H9 (cell line): ENCODE data around the gene KCNMB4. TPM values are rescaled to one million over a fixed set of nuclear protein-coding genes. Genes with fewer than 3 reads are reported as not detected.

ENCODE experiments used
- DNase-seq: peaks from one replicate; pipeline ENCODE4 v3.0.0-alpha.2; 2017
- H2AFZ ChIP-seq: one replicate; pipeline ENCODE4 v1.6.1; 2013; ENCODE audit warnings: mild to moderate bottlenecking, low read length, control low read depth, moderate library complexity
- H2AK5ac ChIP-seq: 2 replicates; pipeline ENCODE4 v1.6.1; 2013; ENCODE audit warnings: low read length, control low read depth, mixed read lengths; ENCODE audit not compliant: insufficient read length
- H2BK120ac ChIP-seq: one replicate; pipeline ENCODE4 v1.6.1; 2013; ENCODE audit warnings: low read depth, mild to moderate bottlenecking, low read length, control low read depth, inconsistent platforms; ENCODE audit not compliant: poor library complexity, severe bottlenecking
- H2BK12ac ChIP-seq: 2 replicates; pipeline ENCODE4 v1.6.1; 2013; ENCODE audit warnings: low read length, control low read depth, mixed read lengths, low read depth; ENCODE audit not compliant: insufficient read length
- H2BK15ac ChIP-seq: 2 replicates; pipeline ENCODE4 v1.6.1; 2013; ENCODE audit warnings: low read depth, low read length, control low read depth
- H2BK20ac ChIP-seq: one replicate; pipeline ENCODE4 v1.6.1; 2013; ENCODE audit warnings: low read depth, mild to moderate bottlenecking, low read length, control low read depth, inconsistent platforms; ENCODE audit not compliant: poor library complexity, severe bottlenecking
- H2BK5ac ChIP-seq: 2 replicates; pipeline ENCODE4 v1.6.1; 2013; ENCODE audit warnings: low read length, control low read depth, mixed read lengths; ENCODE audit not compliant: insufficient read length
- H3K14ac ChIP-seq: 2 replicates; pipeline ENCODE4 v1.6.1; 2013; ENCODE audit warnings: low read length, control low read depth; ENCODE audit not compliant: insufficient read depth
- H3K18ac ChIP-seq: 2 replicates; pipeline ENCODE4 v1.6.1; 2013; ENCODE audit warnings: low read depth, mild to moderate bottlenecking, mixed read lengths, low read length, control low read depth; ENCODE audit not compliant: insufficient read length
- H3K23ac ChIP-seq: 2 replicates; pipeline ENCODE4 v1.6.1; 2013; ENCODE audit warnings: low read length, control low read depth, mixed read lengths, low read depth; ENCODE audit not compliant: insufficient read length
- H3K23me2 ChIP-seq: 2 replicates; pipeline ENCODE4 v1.6.1; 2013; ENCODE audit warnings: low read depth, mild to moderate bottlenecking, mixed read lengths, low read length, control low read depth; ENCODE audit not compliant: insufficient read length, poor library complexity, severe bottlenecking
- H3K27ac ChIP-seq: 2 replicates; pipeline ENCODE4 v1.5.1; 2013; ENCODE audit warnings: low read length, control low read depth, mixed read lengths, low read depth; ENCODE audit not compliant: insufficient read length
- H3K27me3 ChIP-seq: 2 replicates; pipeline ENCODE4 v1.6.1; 2013; ENCODE audit warnings: low read length, control low read depth, inconsistent platforms; ENCODE audit not compliant: insufficient read depth
- H3K4ac ChIP-seq: 2 replicates; pipeline ENCODE4 v1.6.1; 2013; ENCODE audit warnings: low read depth, mild to moderate bottlenecking, control low read depth, inconsistent platforms, low read length, moderate library complexity
- H3K4me1 ChIP-seq: 2 replicates; pipeline ENCODE4 v1.6.1; 2013; ENCODE audit warnings: low read length, control low read depth, inconsistent platforms; ENCODE audit not compliant: insufficient read depth
- H3K4me2 ChIP-seq: 2 replicates; pipeline ENCODE4 v1.6.1; 2013; ENCODE audit warnings: low read length, control low read depth, mixed read lengths; ENCODE audit not compliant: insufficient read length, insufficient read depth
- H3K56ac ChIP-seq: 2 replicates; pipeline ENCODE4 v1.6.1; 2013; ENCODE audit warnings: low read depth, mild to moderate bottlenecking, mixed read lengths, low read length, control low read depth; ENCODE audit not compliant: insufficient read length
- H3K79me1 ChIP-seq: 2 replicates; pipeline ENCODE4 v1.6.1; 2013; ENCODE audit warnings: low read depth, mild to moderate bottlenecking, moderate library complexity, low read length, control low read depth, inconsistent platforms; ENCODE audit not compliant: insufficient read depth, poor library complexity, severe bottlenecking
- H3K79me2 ChIP-seq: 2 replicates; pipeline ENCODE4 v1.6.1; 2013; ENCODE audit warnings: low read length, control low read depth, inconsistent platforms; ENCODE audit not compliant: insufficient read depth
- H3K9ac ChIP-seq: 2 replicates; pipeline ENCODE4 v1.6.1; 2013; ENCODE audit warnings: low read length, control low read depth, mixed read lengths; ENCODE audit not compliant: insufficient read length; ENCODE audit errors: extremely low read depth
- H3K9me3 ChIP-seq: one replicate; pipeline ENCODE4 v1.6.1; 2013; ENCODE audit warnings: low read depth, low read length, inconsistent platforms; ENCODE audit not compliant: control insufficient read depth
- H3T11ph ChIP-seq: one replicate; pipeline ENCODE4 v1.6.1; 2013; ENCODE audit warnings: mild to moderate bottlenecking, low read length, control low read depth, inconsistent platforms
- H4K20me1 ChIP-seq: one replicate; pipeline ENCODE4 v1.6.1; 2013; ENCODE audit not compliant: control insufficient read depth, insufficient read length, insufficient read depth
- H4K5ac ChIP-seq: 2 replicates; pipeline ENCODE4 v1.6.1; 2013; ENCODE audit warnings: low read depth, mild to moderate bottlenecking, mixed read lengths, low read length, control low read depth; ENCODE audit not compliant: insufficient read length
- H4K8ac ChIP-seq: replicated peaks from 2 replicates; pipeline ENCODE4 v1.6.1; 2013; ENCODE audit warnings: low read length, control low read depth, mixed read lengths, low read depth; ENCODE audit not compliant: insufficient read length
- H4K91ac ChIP-seq: 2 replicates; pipeline ENCODE4 v1.6.1; 2013; ENCODE audit warnings: low read depth, mild to moderate bottlenecking, moderate library complexity, mixed read lengths, low read length, control low read depth; ENCODE audit not compliant: insufficient read length
- H3K27ac Mint-ChIP-seq, 3 experiments: 2 replicates in 2 of 3; 3 replicates in 1 of 3; pipeline ENCODE4 v1.8.0; 2020 to 2021; ENCODE audit warnings: mixed read lengths in 3 of 3, mild to moderate bottlenecking in 1 of 3, moderate library complexity in 1 of 3
- H3K27me3 Mint-ChIP-seq: 2 replicates; pipeline ENCODE4 v1.8.0; 2021; ENCODE audit warnings: low read depth, mild to moderate bottlenecking, moderate library complexity, mixed read lengths
- H3K36me3 Mint-ChIP-seq, 3 experiments: 2 replicates in 2 of 3; 3 replicates in 1 of 3; pipeline ENCODE4 v1.8.0; 2020 to 2021; ENCODE audit warnings: low read depth in 3 of 3, mixed read lengths in 3 of 3; ENCODE audit not compliant: insufficient read depth in 1 of 3
- H3K4me1 Mint-ChIP-seq, 2 experiments: 2 replicates each; pipeline ENCODE4 v1.8.0; 2020; ENCODE audit warnings: mixed read lengths in 2 of 2
- H3K4me3 Mint-ChIP-seq, 2 experiments: 2 replicates in 1 of 2; 3 replicates in 1 of 2; pipeline ENCODE4 v1.8.0; 2020 to 2021; ENCODE audit warnings: mild to moderate bottlenecking in 2 of 2, mixed read lengths in 2 of 2, moderate library complexity in 1 of 2
- H3K9me3 Mint-ChIP-seq, 2 experiments: 2 replicates in 1 of 2; 3 replicates in 1 of 2; pipeline ENCODE4 v1.8.0; 2020; ENCODE audit warnings: mild to moderate bottlenecking in 2 of 2, mixed read lengths in 2 of 2, moderate library complexity in 1 of 2
- CTCF ChIP-seq: fragments of 200-600 bp; sonication (generic); conservative IDR thresholded peaks from 3 replicates; pipeline ENCODE4 v1.8.0; 2021; ENCODE audit warnings: antibody characterized with exemption, mild to moderate bottlenecking
- WGBS: extraction: QIAGEN DNeasy Blood & Tissue Kit; methylation state at CpG from one replicate; pipeline ENCODE4 v1.1.7; 2013; ENCODE audit warnings: missing lambda C conversion rate, low lambda C conversion rate, mixed read lengths; ENCODE audit not compliant: insufficient read length; ENCODE audit errors: extremely low coverage; 5-methylcytosine and 5-hydroxymethylcytosine counted together
- total RNA-seq: library from RNA; stranded (reverse); gene quantifications from 2 replicates; pipeline ENCODE4 v1.2.1, GENCODE V29; 2021

Gene KCNMB4
- total RNA-seq, 1 experiment from 2014 or later: 16.2 TPM

GRCh38 chr12:70319605-70320004 is 46.5 kb upstream of the KCNMB4 start:
- Mint-ChIP-seq H3K4me1 (no peaks in the 10 kb centered on the region), H3K36me3 (peaks cover 0 to 4% (median 0%) of the 10 kb centered on the region in 3 experiments; a peak in 2 of 7 replicates), H3K27ac (no peak overlapping the region), H3K9me3 (no peaks in the 10 kb centered on the region), H3K4me3 (no peak overlapping the region), H3K27me3 (no peaks in the 10 kb centered on the region)
- Histone ChIP-seq H4K5ac (no peak overlapping the region), H2BK20ac (no peak overlapping the region), H3K79me1 (no peaks in the 10 kb centered on the region), H2BK120ac (no peak overlapping the region), H3K4me1 (no peaks in the 10 kb centered on the region), H3K9ac (no peak overlapping the region), H2BK12ac (no peak overlapping the region), H3K56ac (no peak overlapping the region), H4K20me1 (no peaks in the 10 kb centered on the region), H3K18ac (no peak overlapping the region), H2AK5ac (no peak overlapping the region), H3K9me3 (no peaks in the 10 kb centered on the region), H3K27ac (no peak overlapping the region), H3K23ac (no peak overlapping the region), H3K79me2 (peaks cover 1% of the 10 kb centered on the region; the same call in 1 of the 2 replicates), H2BK5ac (no peak overlapping the region), H3T11ph (no peak overlapping the region), H3K4ac (no peak overlapping the region), H4K8ac (no peak overlapping the region), H2BK15ac (no peak overlapping the region), H3K23me2 (no peaks in the 10 kb centered on the region), H3K4me2 (no peak overlapping the region), H4K91ac (no peak overlapping the region), H3K27me3 (no peaks in the 10 kb centered on the region), H3K14ac (no peak overlapping the region), H2AFZ (no peak overlapping the region)
- no CpG with 5 or more reads among the region's 4 CpGs for WGBS
- DNase-seq: no peak
- TF ChIP-seq CTCF: no peak
